IPS-NIHi7 (cell line): ENCODE data around the gene ADAMTS13.

ENCODE experiments used
- DNase-seq: peaks from one replicate; pipeline ENCODE4 v3.0.0; 2012; ENCODE audit warnings: mixed read lengths; ENCODE audit errors: extremely low spot score

Gene ADAMTS13

DNA sequence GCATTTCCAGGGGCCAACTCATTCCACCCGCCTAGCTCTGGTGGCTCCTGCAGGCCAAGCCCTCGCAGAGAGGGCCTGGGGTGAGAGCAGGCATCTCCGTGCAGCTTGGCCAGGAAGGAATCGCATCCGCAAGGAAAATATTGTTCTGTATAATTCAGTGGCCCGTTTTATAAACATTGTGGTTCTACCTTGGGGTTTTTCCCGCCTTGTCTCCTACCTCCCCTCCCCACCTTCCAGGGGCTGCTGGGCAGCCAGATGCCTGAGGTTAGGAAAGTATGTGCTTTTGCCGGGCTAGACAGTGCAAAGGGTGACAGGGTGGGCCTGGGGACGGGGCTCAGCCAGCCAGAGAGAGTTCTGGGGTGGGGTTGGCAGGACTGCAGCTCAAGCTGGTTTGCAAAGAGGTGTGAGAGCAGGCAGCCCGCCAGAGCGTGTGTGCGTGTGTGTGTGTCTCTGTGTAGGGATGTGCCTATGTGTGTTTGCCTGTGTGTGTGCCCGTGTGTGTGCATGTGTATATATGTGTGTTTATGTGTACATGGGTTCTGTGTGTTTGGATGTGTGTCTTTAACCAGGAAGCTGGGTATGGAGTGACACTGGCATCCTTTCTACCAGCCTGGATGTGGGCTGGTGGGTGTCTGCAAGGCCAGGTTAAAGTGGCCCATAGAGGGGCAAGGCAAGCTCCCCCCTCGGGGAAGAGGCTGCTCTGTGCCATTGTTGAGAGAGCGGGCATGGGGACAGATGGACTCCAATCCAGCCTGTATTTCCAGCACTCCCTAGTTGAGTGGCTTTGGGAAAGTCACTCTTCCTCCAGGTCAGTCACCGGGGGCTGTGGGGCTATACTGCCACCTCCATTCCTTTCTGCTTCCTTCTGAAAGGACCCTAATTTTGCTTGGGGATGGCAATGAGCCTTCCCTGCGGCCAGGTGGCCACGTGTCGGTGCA lies 67.4 kb downstream of the ADAMTS13 start:
- no peak for DNase-seq

- no peak for DNase-seq
Measured at GRCh38 chr9:133490201-133490681, 68.1 kb downstream of the ADAMTS13 start.

DNA sequence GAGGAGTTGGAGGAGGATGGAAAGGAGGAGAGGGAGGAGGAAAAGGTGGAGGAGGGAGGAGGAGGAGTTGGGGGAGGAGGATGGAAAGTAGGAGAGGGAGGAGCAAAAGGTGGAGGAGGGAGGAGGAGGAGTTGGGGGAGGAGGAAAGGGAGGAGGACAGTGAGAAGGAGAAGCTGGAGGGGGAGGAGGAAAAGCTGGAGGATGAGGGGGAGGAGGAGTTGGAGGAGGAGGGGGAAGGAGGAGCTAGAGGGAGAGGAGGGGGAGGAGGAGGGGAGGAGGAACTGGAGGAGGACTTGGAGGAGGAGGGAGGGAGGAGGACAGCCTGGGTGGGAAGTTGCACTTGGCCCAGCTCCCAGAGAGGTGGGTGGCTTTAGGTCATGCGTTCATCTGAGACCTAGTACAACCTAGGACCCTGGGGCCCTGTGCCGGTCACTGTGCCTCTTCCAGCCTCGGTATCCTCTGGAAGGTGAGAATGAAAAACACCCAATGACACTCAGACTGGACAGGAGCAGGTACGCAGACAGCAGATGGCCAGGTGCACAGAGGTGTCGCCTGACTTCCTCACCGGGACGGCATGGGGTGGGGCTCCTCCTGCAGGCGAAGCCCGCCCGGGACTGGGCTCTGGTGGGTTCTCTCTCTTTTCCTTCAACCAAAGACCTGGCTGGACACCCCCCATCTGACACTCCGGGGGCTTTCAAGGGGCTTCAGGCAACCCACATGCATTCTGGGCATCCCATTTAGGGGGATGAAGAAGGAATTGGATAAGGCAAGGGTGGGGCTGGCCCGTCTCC lies 68.9 kb downstream of the ADAMTS13 start:
- no peak for DNase-seq

DNA sequence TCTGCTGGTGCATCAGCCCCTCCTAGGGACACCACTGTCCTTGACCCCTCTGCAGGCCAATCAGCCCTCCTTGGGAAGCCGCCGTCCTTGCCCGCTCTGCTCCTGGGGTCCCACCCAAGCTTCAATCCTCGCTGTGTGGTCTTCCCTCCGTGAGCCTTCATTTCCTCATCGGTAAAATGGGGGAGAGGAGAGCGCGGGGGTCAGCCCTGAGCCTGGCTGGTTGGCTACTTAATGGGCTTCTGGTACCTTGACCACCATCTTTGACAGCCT lies 69.4 kb downstream of the ADAMTS13 start:
- peak; percentile 6 for DNase-seq

- no peak for DNase-seq
Measured at GRCh38 chr9:133492061-133493021, 70.2 kb downstream of the ADAMTS13 start.

GRCh38 chr9:133493428-133493827 lies 71.3 kb downstream of the ADAMTS13 start:
- no peak for DNase-seq

DNA sequence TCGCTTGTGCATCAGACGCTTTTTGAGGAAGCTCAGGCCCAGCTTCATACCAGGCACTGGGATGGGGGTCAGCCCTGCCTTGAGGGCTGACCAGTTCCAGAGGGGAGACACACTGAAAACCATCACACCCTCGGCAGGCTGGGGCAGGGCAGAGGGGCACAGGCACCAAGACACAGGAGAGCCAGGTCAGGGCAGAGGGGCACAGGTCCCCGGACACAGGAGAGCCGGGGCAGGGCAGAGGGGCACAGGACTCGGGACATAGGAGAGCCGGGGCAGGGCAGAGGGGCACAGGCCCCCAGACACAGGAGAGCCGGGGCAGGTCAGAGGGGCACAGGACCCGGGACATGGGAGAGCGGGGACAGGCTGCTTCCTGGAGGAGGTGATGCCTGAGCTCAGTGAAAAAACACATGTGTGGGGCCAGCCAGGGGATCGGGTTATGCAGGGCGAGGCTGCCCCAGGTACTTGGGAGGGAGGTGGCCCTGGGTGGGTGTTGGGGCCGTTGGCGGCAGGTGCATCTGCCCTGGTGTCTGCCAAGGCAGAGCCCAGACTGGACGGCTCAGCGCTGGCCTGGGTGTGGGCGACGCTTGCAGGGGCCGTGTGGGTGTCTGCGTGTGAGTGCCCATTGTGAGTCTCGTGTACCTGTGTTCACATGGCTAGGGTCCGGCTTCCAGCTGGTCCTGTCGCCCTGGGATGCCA lies 71.8 kb downstream of the ADAMTS13 start:
- DNase-seq = no peak

- DNase-seq = no peak
Measured at GRCh38 chr9:133494636-133495326, 72.6 kb downstream of the ADAMTS13 start.

- DNase-seq = no peak
Measured at GRCh38 chr9:133495327-133496293, 73.4 kb downstream of the ADAMTS13 start.

GRCh38 chr9:133496861-133497842 lies 75.0 kb downstream of the ADAMTS13 start:
- no peak for DNase-seq

DNA sequence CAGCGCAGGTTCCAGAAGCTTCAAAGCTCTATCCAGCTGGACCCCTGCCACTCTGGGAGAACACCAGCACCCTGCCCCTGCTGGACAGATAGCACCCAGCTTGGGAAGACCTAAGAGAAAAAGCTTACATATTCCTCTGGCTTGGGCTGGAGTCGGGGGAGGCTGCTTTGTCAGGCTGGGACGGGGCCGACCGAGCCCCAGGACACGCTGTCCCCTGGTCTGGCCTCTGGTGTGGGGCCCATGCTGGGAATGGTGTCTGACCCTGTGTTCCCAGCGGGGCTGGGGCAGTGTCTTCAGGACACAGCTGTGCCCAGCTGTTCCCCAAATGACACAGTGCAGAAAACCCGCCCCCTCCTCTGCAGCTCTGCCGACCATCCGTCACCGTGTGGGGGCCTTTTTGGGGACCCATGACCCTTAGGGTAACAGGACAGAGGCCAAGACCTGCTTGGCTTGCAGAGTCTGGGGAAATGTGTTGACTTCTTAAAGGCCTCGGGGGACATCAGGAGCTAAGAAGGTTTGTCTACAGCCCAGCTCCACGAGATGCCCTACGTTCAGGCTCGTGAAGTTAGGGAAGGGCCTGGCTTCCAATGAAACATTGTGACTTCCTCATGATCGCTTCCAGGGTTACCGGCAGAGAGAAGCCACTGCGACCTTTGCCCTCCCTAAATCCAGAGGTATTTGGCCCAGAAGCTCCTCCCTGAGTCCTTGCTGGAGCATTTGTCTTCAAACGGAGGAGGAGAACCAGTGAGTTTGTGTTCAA lies 77.1 kb downstream of the ADAMTS13 start:
- DNase-seq = no peak

DNA sequence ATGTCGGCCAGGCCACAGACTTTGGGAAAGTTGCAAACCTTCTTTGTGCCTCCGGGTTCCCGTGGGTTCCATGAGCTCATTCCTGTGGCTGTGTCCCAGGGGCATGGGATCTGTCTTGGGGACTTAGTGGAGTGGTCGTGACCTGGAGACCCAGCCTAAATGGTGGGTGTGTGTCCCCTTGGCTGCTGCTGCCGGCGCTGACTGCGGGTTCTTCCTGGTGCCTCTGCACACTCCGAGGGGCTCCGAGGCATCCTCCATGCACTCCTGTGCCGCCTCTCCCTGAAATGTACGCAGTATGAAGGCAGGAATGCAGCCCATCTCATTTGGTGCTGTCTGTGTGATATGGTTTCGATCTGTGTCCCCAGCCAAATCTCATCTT lies 77.7 kb downstream of the ADAMTS13 start:
- DNase-seq = no peak

GRCh38 chr9:133502112-133502511 lies 79.9 kb downstream of the ADAMTS13 start:
- no peak for DNase-seq

- DNase-seq = no peak
Measured at GRCh38 chr9:133505186-133505830, 83.1 kb downstream of the ADAMTS13 start.

GRCh38 chr9:133505901-133506652 lies 83.9 kb downstream of the ADAMTS13 start:
- no peak for DNase-seq

DNA sequence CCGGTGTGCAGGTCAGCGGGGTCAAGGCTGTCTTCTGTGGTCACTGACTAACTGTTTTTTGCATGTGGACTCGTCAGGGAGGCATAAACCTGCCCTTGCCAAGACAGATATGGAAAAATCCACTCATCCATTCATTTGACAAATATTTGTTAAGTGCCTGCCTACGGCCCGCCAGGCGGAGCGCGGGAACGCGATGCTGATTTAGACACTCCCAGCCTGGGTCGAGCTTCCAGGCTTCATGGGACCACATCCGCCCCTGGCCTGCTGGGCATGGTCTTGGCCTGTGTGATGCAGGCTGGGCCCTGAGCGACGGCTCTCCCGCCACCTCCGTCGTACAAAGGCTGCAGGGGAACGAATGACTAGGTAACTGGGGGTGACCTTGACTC lies 84.5 kb downstream of the ADAMTS13 start:
- DNase-seq = no peak
